Panc1 (cell line): Measurements from ENCODE around the gene CMTM3. TPM values are rescaled to one million over a fixed set of nuclear protein-coding genes. Genes with fewer than 3 reads are reported as not detected.

Experiments used
- ATAC-seq: fragments of 200-7000 bp; cut with Tn5 transposase; 2 replicates; pipeline ENCODE4 v1.9.1; 2020; ENCODE audit warnings: mild to moderate bottlenecking, moderate library complexity
- BruUV-seq: library from RNA; stranded (reverse); fragments of 400-500 nt; replicated peaks from 2 replicates; lab custom pipeline; 2021; lab: Mats Ljungman, UMichigan
- CTCF ChIA-PET: fragments of 300-600 bp; sonication (Branson Sonifier 250); formaldehyde crosslinking; loops from one replicate; lab custom pipeline; 2022; ENCODE audit warnings: antibody characterized with exemption; lab: Charles Lee
- POLR2A ChIA-PET: fragments of 300-600 bp; sonication (Branson Sonifier 250); formaldehyde crosslinking; loops from one replicate; lab custom pipeline; 2022; ENCODE audit warnings: antibody characterized with exemption; lab: Charles Lee
- DNase-seq: peaks from one replicate; pipeline ENCODE4 v3.0.0-alpha.2; 2010; ENCODE audit warnings: low read depth, low spot score
- H3K27ac ChIP-seq: 2 replicates; pipeline ENCODE4 v1.5.1; 2011; ENCODE audit warnings: mild to moderate bottlenecking, low read length, inconsistent platforms
- H3K27me3 ChIP-seq: fragments of 200-500 bp; sonication (Bioruptor generic); 2 replicates; pipeline ENCODE4 v1.6.0; 2014; ENCODE audit warnings: low read length, inconsistent platforms; ENCODE audit not compliant: control insufficient read depth, insufficient read depth
- H3K36me3 ChIP-seq: fragments of 200-500 bp; sonication (Bioruptor generic); 2 replicates; pipeline ENCODE4 v1.5.1; 2014; ENCODE audit warnings: inconsistent platforms, mild to moderate bottlenecking, low read length, moderate library complexity; ENCODE audit not compliant: control insufficient read depth, insufficient read depth
- H3K4me1 ChIP-seq: 2 replicates; pipeline ENCODE4 v1.5.1; 2011; ENCODE audit warnings: inconsistent platforms, mild to moderate bottlenecking, low read length, moderate library complexity; ENCODE audit not compliant: control insufficient read depth, insufficient read depth
- H3K4me3 ChIP-seq, 2 experiments: 2 replicates each; pipeline ENCODE4 v1.5.1; 2011 to 2012; ENCODE audit warnings: low read depth in 2 of 2, low read length in 2 of 2, mild to moderate bottlenecking in 2 of 2, inconsistent platforms in 1 of 2, moderate library complexity in 1 of 2
- H3K9me3 ChIP-seq: fragments of 200-500 bp; sonication (Bioruptor generic); 2 replicates; pipeline ENCODE4 v1.5.1; 2014; ENCODE audit warnings: low read depth, mild to moderate bottlenecking, inconsistent platforms, low read length, moderate library complexity; ENCODE audit not compliant: control insufficient read depth, insufficient read depth
- POLR2AphosphoS5 ChIP-seq: IDR thresholded peaks from 2 replicates; pipeline ENCODE4 v1.6.1; 2012; ENCODE audit warnings: mild to moderate bottlenecking, low read depth, low read length, moderate library complexity
- SIN3A ChIP-seq: IDR thresholded peaks from 2 replicates; pipeline ENCODE4 v1.6.1; 2012; ENCODE audit warnings: low read depth, mild to moderate bottlenecking, low read length, moderate library complexity, borderline replicate concordance; ENCODE audit not compliant: insufficient read depth
- TCF7L2 ChIP-seq: IDR thresholded peaks from 2 replicates; pipeline ENCODE4 v1.6.1; 2011; ENCODE audit warnings: mild to moderate bottlenecking, low read depth, low read length, inconsistent platforms
- in situ Hi-C: cut with HindIII; loops from 2 replicates; pipeline ENCODE4 v1.10.0; 2016; ENCODE audit warnings: low sequenced_read_pairs, low pct_unique_long_range_greater_than_20kb
- intact Hi-C: fragments of 100-400 bp; cut with micrococcal nuclease; formaldehyde crosslinking; loops from one replicate; pipeline ENCODE4 v1.10.0; 2022; ENCODE audit not compliant: unreplicated experiment
- total RNA-seq: library from RNA; stranded (reverse); gene quantifications from one replicate; pipeline ENCODE4 v1.2.1, GENCODE V29; 2021; ENCODE audit not compliant: unreplicated experiment
- TF ChIP-seq, protein P1 (sequence below), 2 experiments: IDR thresholded peaks; 2 replicates each; pipeline ENCODE4 v1.6.1; 2011 to 2012; ENCODE audit warnings: low read depth in 2 of 2, control low read depth in 1 of 2, low read length in 1 of 2, mild to moderate bottlenecking in 1 of 2, moderate library complexity in 1 of 2; ENCODE audit not compliant: insufficient read depth in 1 of 2
- TF ChIP-seq, protein P2 (sequence below): fragments of 450-650 bp; IDR thresholded peaks from 2 replicates; pipeline ENCODE4 v1.5.1; 2017; ENCODE audit warnings: mild to moderate bottlenecking

The CMTM3 gene
- total RNA-seq, 1 experiment from 2014 or later, result 45.8 TPM

DNA sequence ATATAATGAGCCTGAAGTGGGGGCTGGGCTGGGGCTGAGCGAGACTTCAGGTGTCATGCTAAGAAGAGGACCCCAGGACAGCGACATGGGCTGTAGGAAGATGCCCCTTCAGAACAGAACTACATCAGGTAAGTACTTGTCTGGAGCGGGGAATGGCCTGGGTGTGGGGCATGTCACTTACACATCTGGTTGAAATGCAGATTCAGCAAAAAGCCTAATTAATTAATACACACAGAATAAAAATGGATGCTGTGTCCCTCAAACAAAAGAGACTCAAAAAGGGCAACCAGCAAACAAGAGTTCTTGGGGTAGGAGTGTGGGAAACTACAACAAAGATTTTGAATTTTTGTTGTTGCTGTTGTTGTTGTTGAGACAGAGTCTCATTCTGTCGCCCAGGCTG lies 13.5 kb upstream of the CMTM3 start:
- no peak for ATAC-seq
- BruUV-seq, result no TSS peak
- no peaks in the 10 kb centered on the region for H3K36me3 ChIP-seq
- H3K4me1 ChIP-seq, result no peaks in the 10 kb centered on the region
- intact Hi-C loops (no loop called here), in situ Hi-C loops (no loop called here)
- no peaks in the 10 kb centered on the region for H3K27me3 ChIP-seq
- CTCF ChIA-PET, result no interaction called here
- H3K9me3 ChIP-seq, result no peaks in the 10 kb centered on the region
- no peak overlapping the region for H3K27ac ChIP-seq
- TF ChIP-seq POLR2AphosphoS5 (no peak), SIN3A (no peak), TCF7L2 (no peak)
- TF ChIP-seq, protein P1, sequence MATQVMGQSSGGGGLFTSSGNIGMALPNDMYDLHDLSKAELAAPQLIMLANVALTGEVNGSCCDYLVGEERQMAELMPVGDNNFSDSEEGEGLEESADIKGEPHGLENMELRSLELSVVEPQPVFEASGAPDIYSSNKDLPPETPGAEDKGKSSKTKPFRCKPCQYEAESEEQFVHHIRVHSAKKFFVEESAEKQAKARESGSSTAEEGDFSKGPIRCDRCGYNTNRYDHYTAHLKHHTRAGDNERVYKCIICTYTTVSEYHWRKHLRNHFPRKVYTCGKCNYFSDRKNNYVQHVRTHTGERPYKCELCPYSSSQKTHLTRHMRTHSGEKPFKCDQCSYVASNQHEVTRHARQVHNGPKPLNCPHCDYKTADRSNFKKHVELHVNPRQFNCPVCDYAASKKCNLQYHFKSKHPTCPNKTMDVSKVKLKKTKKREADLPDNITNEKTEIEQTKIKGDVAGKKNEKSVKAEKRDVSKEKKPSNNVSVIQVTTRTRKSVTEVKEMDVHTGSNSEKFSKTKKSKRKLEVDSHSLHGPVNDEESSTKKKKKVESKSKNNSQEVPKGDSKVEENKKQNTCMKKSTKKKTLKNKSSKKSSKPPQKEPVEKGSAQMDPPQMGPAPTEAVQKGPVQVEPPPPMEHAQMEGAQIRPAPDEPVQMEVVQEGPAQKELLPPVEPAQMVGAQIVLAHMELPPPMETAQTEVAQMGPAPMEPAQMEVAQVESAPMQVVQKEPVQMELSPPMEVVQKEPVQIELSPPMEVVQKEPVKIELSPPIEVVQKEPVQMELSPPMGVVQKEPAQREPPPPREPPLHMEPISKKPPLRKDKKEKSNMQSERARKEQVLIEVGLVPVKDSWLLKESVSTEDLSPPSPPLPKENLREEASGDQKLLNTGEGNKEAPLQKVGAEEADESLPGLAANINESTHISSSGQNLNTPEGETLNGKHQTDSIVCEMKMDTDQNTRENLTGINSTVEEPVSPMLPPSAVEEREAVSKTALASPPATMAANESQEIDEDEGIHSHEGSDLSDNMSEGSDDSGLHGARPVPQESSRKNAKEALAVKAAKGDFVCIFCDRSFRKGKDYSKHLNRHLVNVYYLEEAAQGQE (IDR thresholded peaks at IDR 0.05; ENCODE audit: insufficient read depth in 1 of 2, low read depth in 2 of 2, low read length in 1 of 2), result no peak
- TF ChIP-seq, protein P2, sequence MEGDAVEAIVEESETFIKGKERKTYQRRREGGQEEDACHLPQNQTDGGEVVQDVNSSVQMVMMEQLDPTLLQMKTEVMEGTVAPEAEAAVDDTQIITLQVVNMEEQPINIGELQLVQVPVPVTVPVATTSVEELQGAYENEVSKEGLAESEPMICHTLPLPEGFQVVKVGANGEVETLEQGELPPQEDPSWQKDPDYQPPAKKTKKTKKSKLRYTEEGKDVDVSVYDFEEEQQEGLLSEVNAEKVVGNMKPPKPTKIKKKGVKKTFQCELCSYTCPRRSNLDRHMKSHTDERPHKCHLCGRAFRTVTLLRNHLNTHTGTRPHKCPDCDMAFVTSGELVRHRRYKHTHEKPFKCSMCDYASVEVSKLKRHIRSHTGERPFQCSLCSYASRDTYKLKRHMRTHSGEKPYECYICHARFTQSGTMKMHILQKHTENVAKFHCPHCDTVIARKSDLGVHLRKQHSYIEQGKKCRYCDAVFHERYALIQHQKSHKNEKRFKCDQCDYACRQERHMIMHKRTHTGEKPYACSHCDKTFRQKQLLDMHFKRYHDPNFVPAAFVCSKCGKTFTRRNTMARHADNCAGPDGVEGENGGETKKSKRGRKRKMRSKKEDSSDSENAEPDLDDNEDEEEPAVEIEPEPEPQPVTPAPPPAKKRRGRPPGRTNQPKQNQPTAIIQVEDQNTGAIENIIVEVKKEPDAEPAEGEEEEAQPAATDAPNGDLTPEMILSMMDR, result no peak
- POLR2A ChIA-PET, result no interaction called here
- no peak overlapping the region for H3K4me3 ChIP-seq
- no peak for DNase-seq

- CTCF ChIA-PET, result no interaction called here
- BruUV-seq, result no TSS peak
- intact Hi-C loops, result no loop called here
- H3K4me1 ChIP-seq, result no peaks in the 10 kb centered on the region
- no peaks in the 10 kb centered on the region for H3K36me3 ChIP-seq
- TF ChIP-seq SIN3A, result no peak
- in situ Hi-C loops, result no loop called here
- no peaks in the 10 kb centered on the region for H3K9me3 ChIP-seq
- H3K4me3 ChIP-seq, result no peak overlapping the region
- ATAC-seq, result no peak
- H3K27me3 ChIP-seq, result no peaks in the 10 kb centered on the region
- no peak for DNase-seq
- no peak overlapping the region for H3K27ac ChIP-seq
- POLR2A ChIA-PET, result no interaction called here
These were observed 12.3 kb upstream of the CMTM3 start for GRCh38 chr16:66592241-66592640.

DNA sequence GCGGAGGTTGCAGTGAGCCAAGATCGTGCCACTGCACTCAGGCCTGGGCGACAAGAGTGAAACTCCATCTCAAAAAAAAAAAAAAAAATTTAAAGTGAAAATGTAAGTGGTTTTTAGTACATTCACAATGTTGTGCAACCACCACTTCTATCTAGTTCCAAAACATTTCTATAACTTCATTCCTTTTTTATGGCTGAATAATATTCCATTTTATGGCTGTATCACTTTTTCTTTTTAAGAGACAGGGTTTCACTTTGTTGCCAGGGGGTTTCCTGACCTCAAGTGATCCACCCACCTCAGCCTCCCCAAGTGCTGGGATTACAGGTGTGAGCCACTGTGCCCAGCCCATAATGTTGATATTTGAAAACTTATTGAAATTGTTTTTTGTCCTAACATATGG lies 11.7 kb upstream of the CMTM3 start:
- TF ChIP-seq, protein P2, result no peak
- TF ChIP-seq SIN3A (no peak), POLR2AphosphoS5 (no peak), TCF7L2 (no peak)
- TF ChIP-seq, protein P1 (IDR thresholded peaks at IDR 0.05; ENCODE audit: insufficient read depth in 1 of 2, low read depth in 2 of 2, low read length in 1 of 2), result no peak
- Histone ChIP-seq H3K27me3 (no peaks in the 10 kb centered on the region), H3K36me3 (no peaks in the 10 kb centered on the region), H3K4me1 (no peaks in the 10 kb centered on the region), H3K27ac (no peak overlapping the region), H3K9me3 (no peaks in the 10 kb centered on the region), H3K4me3 (no peak overlapping the region)
- in situ Hi-C loops (no loop called here), intact Hi-C loops (no loop called here)
- ChIA-PET POLR2A (no interaction called here), CTCF (no interaction called here)
- DNase-seq (no peak), ATAC-seq (no peak)
- BruUV-seq, result no TSS peak
